Activated CD8-positive, alpha-beta memory T cell treated with anti-CD3 and anti-CD28 coated beads, Interleukin-2, amount 50 U/mL, for 4 hours (primary cell): ENCODE results near the gene LIMK2.
"Not testable (repeated sequence)": the region's sequence is repeated elsewhere in the genome, so short reads cannot be mapped to it uniquely, and the experiment has no call there.

Experiments
- DNase-seq: peaks from one replicate; pipeline ENCODE4 v3.0.0-alpha.2; 2020

The LIMK2 gene

GRCh38 chr22:31211862-31212730, at the start of gene LIMK2:
TSS of gene LIMK2 (plus strand) at chr22:31212298. CDS start at chr22:31212409, 111 bp downstream.
- DNase-seq: peak; percentile 99

GRCh38 chr22:31170971-31171370, 41.1 kb upstream of the LIMK2 start:
- DNase-seq: no peak

- not testable (repeated sequence) for DNase-seq
Observed at GRCh38 chr22:31171734-31172133, 40.4 kb upstream of the LIMK2 start.

GRCh38 chr22:31173386-31174145, 38.5 kb upstream of the LIMK2 start:
- DNase-seq: no peak

GRCh38 chr22:31176923-31177322, 35.2 kb upstream of the LIMK2 start:
- DNase-seq: no peak

- no peak for DNase-seq
Observed at GRCh38 chr22:31177420-31178162, 34.5 kb upstream of the LIMK2 start.

- no peak for DNase-seq
Observed at GRCh38 chr22:31178859-31179258, 33.2 kb upstream of the LIMK2 start.

GRCh38 chr22:31179345-31179744, 32.8 kb upstream of the LIMK2 start:
- no peak for DNase-seq

- DNase-seq: no peak
Observed at GRCh38 chr22:31184015-31184414, 28.1 kb upstream of the LIMK2 start.

GRCh38 chr22:31185056-31185455, 27.0 kb upstream of the LIMK2 start:
- no peak for DNase-seq

GRCh38 chr22:31187627-31188026, 24.5 kb upstream of the LIMK2 start:
- no peak for DNase-seq

- DNase-seq: no peak
Observed at GRCh38 chr22:31192513-31192912, 19.6 kb upstream of the LIMK2 start.

GRCh38 chr22:31193092-31193491, 19.0 kb upstream of the LIMK2 start:
- DNase-seq: no peak

GRCh38 chr22:31194681-31195080, 17.4 kb upstream of the LIMK2 start:
- not testable (repeated sequence) for DNase-seq

- no peak for DNase-seq
Observed at GRCh38 chr22:31199187-31199586, 12.9 kb upstream of the LIMK2 start.

- not testable (repeated sequence) for DNase-seq
Observed at GRCh38 chr22:31204352-31204984, 7.6 kb upstream of the LIMK2 start.

GRCh38 chr22:31205059-31205458, 7.0 kb upstream of the LIMK2 start:
- DNase-seq: not testable (repeated sequence)

- DNase-seq: not testable (repeated sequence)
Observed at GRCh38 chr22:31206460-31206859, 5.6 kb upstream of the LIMK2 start.

- DNase-seq: no peak
Observed at GRCh38 chr22:31206896-31207687, 5.0 kb upstream of the LIMK2 start.

- no peak for DNase-seq
Observed at GRCh38 chr22:31210556-31211421, 1.3 kb upstream of the LIMK2 start.

- no peak for DNase-seq
Observed at GRCh38 chr22:31211482-31211861, 626 bp upstream of the LIMK2 start.
